Glutamatergic neuron (in vitro differentiated cells): ENCODE measurements around the gene HMGCS2. TPM values are rescaled to one million over a fixed set of nuclear protein-coding genes. Genes with fewer than 3 reads are reported as not detected.
"Not testable (repeated sequence)": the region's sequence is repeated elsewhere in the genome, so short reads cannot be mapped to it uniquely, and the experiment has no call there.

ENCODE experiments used
- DNase-seq: peaks from one replicate; pipeline ENCODE4 v3.0.0; 2022
- H3K27ac Mint-ChIP-seq: one replicate; pipeline ENCODE4 v1.8.0; 2020; ENCODE audit warnings: mild to moderate bottlenecking, mixed read lengths, inconsistent platforms; ENCODE audit not compliant: unreplicated experiment
- H3K27me3 Mint-ChIP-seq: one replicate; pipeline ENCODE4 v1.8.0; 2020; ENCODE audit warnings: mild to moderate bottlenecking, moderate library complexity, mixed read lengths, inconsistent platforms; ENCODE audit not compliant: unreplicated experiment
- H3K36me3 Mint-ChIP-seq: one replicate; pipeline ENCODE4 v1.8.0; 2020; ENCODE audit warnings: mild to moderate bottlenecking, mixed read lengths, inconsistent platforms; ENCODE audit not compliant: unreplicated experiment
- H3K4me1 Mint-ChIP-seq: one replicate; pipeline ENCODE4 v1.8.0; 2020; ENCODE audit warnings: mild to moderate bottlenecking, low read depth, mixed read lengths, inconsistent platforms; ENCODE audit not compliant: unreplicated experiment
- H3K4me3 Mint-ChIP-seq: one replicate; pipeline ENCODE4 v1.8.0; 2020; ENCODE audit warnings: mild to moderate bottlenecking, mixed read lengths, inconsistent platforms; ENCODE audit not compliant: unreplicated experiment
- H3K9me3 Mint-ChIP-seq: one replicate; pipeline ENCODE4 v1.8.0; 2020; ENCODE audit warnings: mild to moderate bottlenecking, moderate library complexity, mixed read lengths, inconsistent platforms; ENCODE audit not compliant: unreplicated experiment
- CTCF ChIP-seq: fragments of 200-600 bp; sonication (generic); IDR thresholded peaks from one replicate; pipeline ENCODE4 v1.5.0; 2021; ENCODE audit not compliant: partially characterized antibody, unreplicated experiment
- total RNA-seq: library from RNA; stranded (reverse); fragmentation: NEBNext Ultra II Directional; extraction: Animal tissue kit (Norgen Biotek cat#: 25700); gene quantifications from one replicate; pipeline ENCODE4 v1.2.1, GENCODE V29; 2021; ENCODE audit not compliant: unreplicated experiment

The HMGCS2 gene
- total RNA-seq, 1 donor from 2014 or later: not detected

GRCh38 chr1:119791377-119791776, 22.7 kb upstream of the HMGCS2 start:
- Mint-ChIP-seq H3K9me3 (no peaks in the 10 kb centered on the region), H3K36me3 (no peaks in the 10 kb centered on the region), H3K27ac (no peak overlapping the region), H3K4me3 (no peak overlapping the region), H3K4me1 (peaks cover 4% of the 10 kb centered on the region), H3K27me3 (peaks cover 3% of the 10 kb centered on the region)
- no peak for TF ChIP-seq CTCF
- no peak for DNase-seq

- H3K27ac Mint-ChIP-seq: no peak overlapping the region
Observed at GRCh38 chr1:119790451-119791198, 21.9 kb upstream of the HMGCS2 start.

GRCh38 chr1:119787776-119788175, 19.1 kb upstream of the HMGCS2 start:
- Mint-ChIP-seq H3K9me3 (no peaks in the 10 kb centered on the region), H3K27ac (no peak overlapping the region), H3K4me3 (no peak overlapping the region), H3K27me3 (peaks cover 1% of the 10 kb centered on the region), H3K4me1 (peaks cover 7% of the 10 kb centered on the region), H3K36me3 (no peaks in the 10 kb centered on the region)
- DNase-seq: no peak
- TF ChIP-seq CTCF: no peak

More at GRCh38 chr1:119790451-119791198, 21.9 kb upstream of the HMGCS2 start:
- no peak for DNase-seq
- Mint-ChIP-seq H3K27me3 (peaks cover 3% of the 10 kb centered on the region), H3K9me3 (no peaks in the 10 kb centered on the region), H3K36me3 (no peaks in the 10 kb centered on the region), H3K4me3 (no peak overlapping the region), H3K4me1 (peaks cover 4% of the 10 kb centered on the region)
- TF ChIP-seq CTCF: no peak

GRCh38 chr1:119786473-119787050, 17.9 kb upstream of the HMGCS2 start:
- not testable (repeated sequence) for H3K9me3 Mint-ChIP-seq, H3K27me3 Mint-ChIP-seq, H3K27ac Mint-ChIP-seq, DNase-seq, H3K36me3 Mint-ChIP-seq, H3K4me3 Mint-ChIP-seq
- H3K4me1 Mint-ChIP-seq: peaks cover 11% of the 10 kb centered on the region

GRCh38 chr1:119786046-119786445, 17.3 kb upstream of the HMGCS2 start:
- not testable (repeated sequence) for H3K36me3 Mint-ChIP-seq, H3K9me3 Mint-ChIP-seq, DNase-seq, H3K27me3 Mint-ChIP-seq, H3K27ac Mint-ChIP-seq, H3K4me3 Mint-ChIP-seq
- peaks cover 12% of the 10 kb centered on the region for H3K4me1 Mint-ChIP-seq

- Mint-ChIP-seq H3K36me3 (no peaks in the 10 kb centered on the region), H3K4me3 (no peak overlapping the region), H3K4me1 (peaks cover 16% of the 10 kb centered on the region), H3K27me3 (peaks cover 1% of the 10 kb centered on the region), H3K27ac (no peak overlapping the region), H3K9me3 (no peaks in the 10 kb centered on the region)
- no peak for DNase-seq
- TF ChIP-seq CTCF: no peak
Observed at GRCh38 chr1:119784191-119784781, 15.6 kb upstream of the HMGCS2 start.
